GM13976 (cell line): ENCODE measurements around the gene NEU4.

Source experiments
- DNase-seq: peaks from one replicate; pipeline ENCODE4 v3.0.0; 2012; ENCODE audit warnings: low spot score
- CTCF ChIP-seq: IDR thresholded peaks from 2 replicates; pipeline ENCODE4 v1.5.1; 2012; ENCODE audit warnings: borderline replicate concordance, mild to moderate bottlenecking; ENCODE audit not compliant: insufficient read depth; ENCODE audit errors: extremely low read depth, missing control alignments, control extremely low read depth
- in situ Hi-C: fragments of 300-500 bp; cut with MboI; formaldehyde crosslinking; loops from one replicate; pipeline ENCODE4 v1.12.0; 2022; ENCODE audit warnings: low sequenced_read_pairs, mixed read lengths, inconsistent platforms; ENCODE audit not compliant: unreplicated experiment

The NEU4 gene

GRCh38 chr2:241844066-241844728, 35.2 kb downstream of the NEU4 start:
- TF ChIP-seq CTCF: no peak
- DNase-seq: peak; percentile 90
- in situ Hi-C loops: no loop called here

- in situ Hi-C loops: no loop called here
- DNase-seq: no peak
- no peak for TF ChIP-seq CTCF
Observed at GRCh38 chr2:241844831-241845578, 36.0 kb downstream of the NEU4 start.

DNA sequence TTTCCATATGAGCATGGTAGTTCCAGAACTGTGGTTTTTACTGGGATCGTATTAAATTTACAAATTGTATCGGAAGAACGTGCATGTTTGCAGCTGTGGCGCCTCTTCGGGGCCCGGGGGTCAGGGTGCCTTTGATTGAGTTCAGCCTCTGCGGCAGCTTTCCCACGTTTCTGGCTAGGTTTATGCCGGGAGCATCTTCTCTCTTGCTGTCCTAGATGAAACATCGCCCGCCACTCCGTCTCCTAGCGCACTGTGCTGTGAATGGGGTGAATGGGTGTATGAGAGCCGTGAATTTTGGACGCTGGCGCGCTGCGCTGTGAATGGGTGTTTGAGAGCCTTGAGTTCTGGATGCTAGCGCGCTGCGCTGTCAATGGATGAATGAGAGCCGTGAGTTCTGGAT, 37.4 kb downstream of the NEU4 start:
- TF ChIP-seq CTCF: no peak
- in situ Hi-C loops: no loop called here
- no peak for DNase-seq

GRCh38 chr2:241848761-241849615, 40.0 kb downstream of the NEU4 start:
- DNase-seq: peak; percentile 20
- no peak for TF ChIP-seq CTCF
- in situ Hi-C loops: no loop called here

DNA sequence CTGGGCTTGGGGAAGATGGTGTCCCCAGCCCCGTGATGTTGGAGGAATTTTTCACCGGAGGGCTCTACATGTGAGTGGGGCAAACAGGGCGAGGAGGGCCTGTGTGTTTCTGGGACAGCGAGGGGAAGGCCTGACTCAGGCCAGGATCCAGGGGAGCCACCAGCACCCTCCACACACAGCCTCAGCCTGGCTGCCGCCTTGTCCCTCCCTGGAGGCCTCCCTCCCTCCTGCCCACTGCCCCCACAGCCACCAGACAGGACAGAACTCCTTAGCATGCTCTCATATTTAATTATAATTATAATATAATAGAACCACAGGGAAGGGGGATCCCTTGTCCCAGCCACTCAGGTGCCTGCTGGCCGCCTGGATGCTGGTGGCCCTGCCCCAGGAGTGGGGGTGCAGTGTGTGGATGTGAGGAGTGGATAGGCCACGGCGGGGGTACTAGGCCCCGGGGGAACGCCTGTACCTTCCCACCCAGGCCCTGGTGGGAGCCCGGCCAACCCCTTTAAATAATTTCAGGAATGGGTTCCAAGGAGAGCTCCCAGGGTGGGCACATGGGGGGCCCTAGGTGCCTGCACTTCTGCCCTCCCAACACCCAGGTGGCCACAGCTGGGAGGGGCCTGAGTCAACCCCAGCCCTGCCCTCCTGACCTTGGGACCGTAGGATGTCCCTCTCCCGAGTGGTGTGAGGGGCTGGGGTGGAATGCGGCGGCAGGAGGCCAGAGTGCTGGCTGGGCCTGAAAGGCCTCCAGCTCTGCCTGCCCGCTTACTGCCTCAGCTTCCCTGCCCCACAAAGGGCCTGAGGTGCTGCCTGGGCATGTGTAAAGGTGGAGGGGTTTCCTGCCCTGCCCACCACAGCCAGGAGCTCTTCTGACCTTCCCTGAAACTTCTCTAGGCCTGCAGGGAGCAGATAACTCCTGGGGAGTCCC, 40.9 kb downstream of the NEU4 start:
- no peak for TF ChIP-seq CTCF
- in situ Hi-C loops: no loop called here
- DNase-seq: peak; percentile 34
